HG02571 (cell line): ENCODE results near the gene IGSF9B.

Experiments
- ATAC-seq: cut with Tn5 transposase; IDR thresholded peaks from one replicate; pipeline ENCODE4 v1.9.1; 2021; ENCODE audit warnings: mild to moderate bottlenecking, moderate library complexity; ENCODE audit not compliant: unreplicated experiment

The IGSF9B gene

GRCh38 chr11:133872160-133872559 lies 84.6 kb downstream of the IGSF9B start:
- no peak for ATAC-seq

- no peak for ATAC-seq
These were observed 89.3 kb downstream of the IGSF9B start for GRCh38 chr11:133867456-133867855.

- no peak for ATAC-seq
These were observed 91.3 kb downstream of the IGSF9B start for GRCh38 chr11:133865466-133865865.

- ATAC-seq: no peak
These were observed 92.0 kb downstream of the IGSF9B start for GRCh38 chr11:133864756-133865155.

GRCh38 chr11:133860151-133860550 lies 96.6 kb downstream of the IGSF9B start:
- no peak for ATAC-seq
